AG04450 (cell line): ENCODE results near the gene TASP1. TPM values are rescaled to one million over a fixed set of nuclear protein-coding genes. Genes with fewer than 3 reads are reported as not detected.

Source experiments
- CTCF ChIA-PET: fragments of 300-600, 350-600 bp; formaldehyde crosslinking; extraction: SDS; loops from one replicate; lab custom pipeline; 2022; ENCODE audit warnings: antibody characterized with exemption, inconsistent platforms; lab: Charles Lee
- POLR2A ChIA-PET: fragments of 350-600 bp; formaldehyde crosslinking; extraction: SDS; loops from one replicate; lab custom pipeline; 2021; ENCODE audit warnings: antibody characterized with exemption, inconsistent platforms; lab: Yijun Ruan, JAX
- DNase-seq: peaks from one replicate; pipeline ENCODE4 v3.0.0-alpha.2; 2011; ENCODE audit warnings: low read depth, low spot score
- H3K27ac ChIP-seq: one replicate; pipeline ENCODE4 v1.5.1; 2012; ENCODE audit warnings: low read depth, low read length, control low read depth
- H3K27me3 ChIP-seq: one replicate; pipeline ENCODE4 v1.6.0; 2012; ENCODE audit warnings: low read length; ENCODE audit not compliant: control insufficient read depth, insufficient read depth
- H3K4me3 ChIP-seq: 2 replicates; pipeline ENCODE4 v1.5.1; 2011; ENCODE audit warnings: mild to moderate bottlenecking, low read depth, low read length, control low read depth
- H3K9me3 ChIP-seq: 2 replicates; pipeline ENCODE4 v1.5.1; 2012; ENCODE audit warnings: low read length; ENCODE audit not compliant: control insufficient read depth, insufficient read depth
- CTCF ChIP-seq: IDR thresholded peaks from 2 replicates; pipeline ENCODE4 v1.5.1; 2011; ENCODE audit warnings: low read depth, low read length, control low read depth, inconsistent platforms
- polyA plus RNA-seq: library from polyadenylated mRNA; depleted of rRNA; stranded (reverse); fragments of >200 nt; gene quantifications from 2 replicates; pipeline ENCODE4 v1.2.3, GENCODE V29; 2011

Gene TASP1
- polyA plus RNA-seq, 1 experiment = 6.0 TPM

- ChIA-PET POLR2A (no interaction called here), CTCF (interaction anchor here (1.7 to 3.4 kb wide), 2 partner anchors 85 to 310 kb away, joined by 11 to 16 read pairs; no protein-coding TSS in a partner anchor)
- no peak for TF ChIP-seq CTCF
- Histone ChIP-seq H3K27me3 (no peaks in the 10 kb centered on the region), H3K4me3 (no peak overlapping the region), H3K27ac (no peak overlapping the region), H3K9me3 (no peaks in the 10 kb centered on the region)
- no peak for DNase-seq
Measured at GRCh38 chr20:13461849-13462458, 176.8 kb downstream of the TASP1 start.

GRCh38 chr20:13458860-13459451 is 179.8 kb downstream of the TASP1 start:
- Histone ChIP-seq H3K27me3 (no peaks in the 10 kb centered on the region), H3K4me3 (no peak overlapping the region), H3K9me3 (no peaks in the 10 kb centered on the region), H3K27ac (no peak overlapping the region)
- peak; percentile 84 for TF ChIP-seq CTCF
- ChIA-PET CTCF (interaction anchor here (0.7 to 3.4 kb wide), 10 partner anchors 9 to 313 kb away, joined by 3 to 16 read pairs (median 4); no protein-coding TSS in a partner anchor), POLR2A (no interaction called here)
- DNase-seq = no peak

- no peak overlapping the region for H3K4me3 ChIP-seq
- TF ChIP-seq CTCF = no peak
- no peak for DNase-seq
- ChIA-PET POLR2A (no interaction called here), CTCF (interaction anchor here (1.3 kb wide), 1 partner anchor 11 kb away, joined by 3 read pairs; no protein-coding TSS in a partner anchor)
- H3K27me3 ChIP-seq = no peaks in the 10 kb centered on the region
- H3K27ac ChIP-seq = no peak overlapping the region
- H3K9me3 ChIP-seq = no peaks in the 10 kb centered on the region
Measured at GRCh38 chr20:13457487-13457886, 181.2 kb downstream of the TASP1 start.

- H3K27ac ChIP-seq = no peak overlapping the region
- no peak for DNase-seq
- POLR2A ChIA-PET = no interaction called here
- no peaks in the 10 kb centered on the region for H3K27me3 ChIP-seq
- CTCF ChIA-PET = interaction anchor here (1.6 kb wide), 1 partner anchor 91 kb away, joined by 7 read pairs; no protein-coding TSS in a partner anchor
- H3K4me3 ChIP-seq = no peak overlapping the region
- no peaks in the 10 kb centered on the region for H3K9me3 ChIP-seq
- TF ChIP-seq CTCF = no peak
Measured at GRCh38 chr20:13455713-13456112, 183.0 kb downstream of the TASP1 start.

- no peaks in the 10 kb centered on the region for H3K9me3 ChIP-seq
- no peak for DNase-seq
- CTCF ChIA-PET = no interaction called here
- POLR2A ChIA-PET = no interaction called here
- H3K4me3 ChIP-seq = no peak overlapping the region
- H3K27me3 ChIP-seq = no peaks in the 10 kb centered on the region
- TF ChIP-seq CTCF = no peak
- H3K27ac ChIP-seq = no peak overlapping the region
Measured at GRCh38 chr20:13453367-13453766, 185.4 kb downstream of the TASP1 start.
